Islet of Langerhans (tissue), 1 donor: ENCODE results near the gene SOS2.
"Not testable (repeated sequence)": the region's sequence is repeated elsewhere in the genome, so short reads cannot be mapped to it uniquely, and the experiment has no call there.

ENCODE experiments used
- FAIRE-seq: peaks from one replicate; lab custom pipeline; 2011; peaks lifted over from hg19 to GRCh38; lab: Jason Lieb, UNC

SOS2 gene

GRCh38 chr14:50083467-50084337, 147.7 kb downstream of the SOS2 start:
- no peak for FAIRE-seq

- FAIRE-seq: no peak
These were observed 148.5 kb downstream of the SOS2 start for GRCh38 chr14:50082784-50083466.

- FAIRE-seq: no peak
These were observed 149.1 kb downstream of the SOS2 start for GRCh38 chr14:50082308-50082742.

- FAIRE-seq: not testable (repeated sequence)
These were observed 152.3 kb downstream of the SOS2 start for GRCh38 chr14:50079103-50079502.

- not testable (repeated sequence) for FAIRE-seq
These were observed 157.7 kb downstream of the SOS2 start for GRCh38 chr14:50073663-50074062.

- FAIRE-seq: no peak
These were observed 159.0 kb downstream of the SOS2 start for GRCh38 chr14:50072395-50072794.

GRCh38 chr14:50070840-50071548, 160.4 kb downstream of the SOS2 start:
- no peak for FAIRE-seq

GRCh38 chr14:50070230-50070629, 161.1 kb downstream of the SOS2 start:
- no peak for FAIRE-seq

GRCh38 chr14:50069325-50069724, 162.1 kb downstream of the SOS2 start:
- FAIRE-seq: no peak

GRCh38 chr14:50068496-50068895, 162.9 kb downstream of the SOS2 start:
- FAIRE-seq: no peak

- FAIRE-seq: no peak
These were observed 163.5 kb downstream of the SOS2 start for GRCh38 chr14:50067723-50068495.
